ENCODE data around the gene PARP11. TPM values are rescaled to one million over a fixed set of nuclear protein-coding genes. Genes with fewer than 3 reads are reported as not detected.

PARP11 gene
- total RNA-seq, 1 experiment from 2014 or later = 5.2 TPM

DNA sequence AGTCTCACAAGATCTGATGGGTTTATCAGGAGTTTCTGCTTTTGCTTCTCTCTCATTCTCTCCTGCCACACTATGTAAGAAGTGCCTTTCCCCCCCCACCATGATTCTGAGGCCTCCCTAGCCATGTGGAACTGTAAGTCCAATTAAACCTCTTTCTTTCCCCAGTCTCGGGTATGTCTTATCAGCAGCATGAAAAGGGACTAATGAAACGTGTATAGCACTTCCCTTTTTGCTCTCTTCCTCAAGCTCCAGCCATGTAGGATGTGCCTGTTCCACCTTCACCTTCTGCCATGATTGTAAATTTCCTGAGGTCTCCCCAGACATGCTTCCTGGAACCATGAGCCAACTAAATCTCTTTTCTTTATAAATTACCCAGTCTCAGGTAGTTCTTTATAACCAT lies 113.3 kb downstream of the PARP11 start:
- CTCF ChIA-PET = no interaction called here
- peaks cover 9% of the 10 kb centered on the region for H3K9me3 Mint-ChIP-seq (ENCODE audit: low read depth, unreplicated experiment)
- peaks cover 29% of the 10 kb centered on the region for H3K27me3 Mint-ChIP-seq (ENCODE audit: unreplicated experiment)
- H3K36me3 Mint-ChIP-seq (ENCODE audit: insufficient read depth, unreplicated experiment) = no peaks in the 10 kb centered on the region
- H3K27ac Mint-ChIP-seq (ENCODE audit: unreplicated experiment) = no peak overlapping the region
- no TSS peak for BruUV-seq (replicated peaks)
- DNase-seq = no peak
- H3K4me3 Mint-ChIP-seq (ENCODE audit: low read depth, unreplicated experiment) = no peak overlapping the region
- intact Hi-C loops (cut with micrococcal nuclease; ENCODE audit: unreplicated experiment) = no loop called here
- no peaks in the 10 kb centered on the region for H3K4me1 Mint-ChIP-seq (ENCODE audit: low read depth, unreplicated experiment)
- TF ChIP-seq, protein P1, sequence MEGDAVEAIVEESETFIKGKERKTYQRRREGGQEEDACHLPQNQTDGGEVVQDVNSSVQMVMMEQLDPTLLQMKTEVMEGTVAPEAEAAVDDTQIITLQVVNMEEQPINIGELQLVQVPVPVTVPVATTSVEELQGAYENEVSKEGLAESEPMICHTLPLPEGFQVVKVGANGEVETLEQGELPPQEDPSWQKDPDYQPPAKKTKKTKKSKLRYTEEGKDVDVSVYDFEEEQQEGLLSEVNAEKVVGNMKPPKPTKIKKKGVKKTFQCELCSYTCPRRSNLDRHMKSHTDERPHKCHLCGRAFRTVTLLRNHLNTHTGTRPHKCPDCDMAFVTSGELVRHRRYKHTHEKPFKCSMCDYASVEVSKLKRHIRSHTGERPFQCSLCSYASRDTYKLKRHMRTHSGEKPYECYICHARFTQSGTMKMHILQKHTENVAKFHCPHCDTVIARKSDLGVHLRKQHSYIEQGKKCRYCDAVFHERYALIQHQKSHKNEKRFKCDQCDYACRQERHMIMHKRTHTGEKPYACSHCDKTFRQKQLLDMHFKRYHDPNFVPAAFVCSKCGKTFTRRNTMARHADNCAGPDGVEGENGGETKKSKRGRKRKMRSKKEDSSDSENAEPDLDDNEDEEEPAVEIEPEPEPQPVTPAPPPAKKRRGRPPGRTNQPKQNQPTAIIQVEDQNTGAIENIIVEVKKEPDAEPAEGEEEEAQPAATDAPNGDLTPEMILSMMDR (IDR thresholded peaks at IDR 0.05; ENCODE audit: unreplicated experiment) = no peak

Other genes starting within 250 kb of the PARP11 start
- gene CRACR2A, start 120.3 kb downstream of the PARP11 start, total RNA-seq (2022) = 9.5 and 11.1 TPM in 2 replicates

Data from Calu3 (cell line).